OCI-LY1 (cell line): ENCODE measurements around the gene BABAM2.

Experiments used
- H2AFZ ChIP-seq: fragments of 200-600 bp; sonication (generic), shearing (Covaris generic); 2 replicates; pipeline ENCODE4 v1.6.0; 2014; ENCODE audit warnings: antibody characterized with exemption, mild to moderate bottlenecking, low read length
- H3F3A ChIP-seq: fragments of 200-600 bp; sonication (generic), shearing (Covaris generic); 2 replicates; pipeline ENCODE4 v1.6.0; 2014; ENCODE audit warnings: mild to moderate bottlenecking, antibody characterized with exemption, low read length, moderate library complexity; ENCODE audit not compliant: insufficient read depth
- H3K27ac ChIP-seq: fragments of 200-600 bp; sonication (generic); 2 replicates; pipeline ENCODE4 v1.5.1; 2014; ENCODE audit warnings: low read length, mixed run types, mild to moderate bottlenecking, low read depth; ENCODE audit not compliant: poor library complexity, severe bottlenecking
- H3K27me3 ChIP-seq: fragments of 200-600 bp; sonication (generic); 2 replicates; pipeline ENCODE4 v1.6.0; 2014; ENCODE audit warnings: antibody characterized with exemption, mild to moderate bottlenecking, low read length, moderate library complexity; ENCODE audit not compliant: insufficient read depth
- H3K36me3 ChIP-seq: fragments of 200-600 bp; sonication (generic); 2 replicates; pipeline ENCODE4 v1.6.1; 2014; ENCODE audit warnings: mild to moderate bottlenecking, antibody characterized with exemption, low read length, moderate library complexity, mixed read lengths; ENCODE audit not compliant: insufficient read depth
- H3K4me1 ChIP-seq: fragments of 200-600 bp; sonication (generic); 2 replicates; pipeline ENCODE4 v1.5.1; 2014; ENCODE audit warnings: mild to moderate bottlenecking, low read length, moderate library complexity; ENCODE audit not compliant: insufficient read depth, severe bottlenecking
- H3K4me2 ChIP-seq: fragments of 200-600 bp; sonication (generic), shearing (Covaris generic); 2 replicates; pipeline ENCODE4 v1.6.1; 2014; ENCODE audit warnings: low read length
- H3K4me3 ChIP-seq: fragments of 200-600 bp; sonication (generic); 2 replicates; pipeline ENCODE4 v1.5.1; 2014; ENCODE audit warnings: low read length, low read depth, mild to moderate bottlenecking, mixed read lengths; ENCODE audit not compliant: poor library complexity, severe bottlenecking
- H3K79me2 ChIP-seq: fragments of 200-600 bp; shearing (Covaris generic); 2 replicates; pipeline ENCODE4 v1.6.1; 2016; ENCODE audit warnings: mixed run types, low read length, mixed read lengths; ENCODE audit not compliant: insufficient read depth
- H3K9ac ChIP-seq: fragments of 200-600 bp; sonication (generic), shearing (Covaris generic); 2 replicates; pipeline ENCODE4 v1.6.1; 2014; ENCODE audit warnings: mild to moderate bottlenecking, low read length, mixed read lengths
- H3K9me2 ChIP-seq: fragments of 200-600 bp; sonication (generic), shearing (Covaris generic); 2 replicates; pipeline ENCODE4 v1.6.1; 2014; ENCODE audit warnings: low read depth, mild to moderate bottlenecking, low read length, mixed read lengths
- H3K9me3 ChIP-seq: fragments of 200-600 bp; shearing (Covaris generic); 2 replicates; pipeline ENCODE4 v1.6.1; 2014; ENCODE audit warnings: low read length, mixed read lengths
- H4K20me1 ChIP-seq: fragments of 200-600 bp; sonication (generic), shearing (Covaris generic); 2 replicates; pipeline ENCODE4 v1.6.0; 2016; ENCODE audit warnings: mild to moderate bottlenecking, low read length; ENCODE audit not compliant: insufficient read depth
- EZH2 ChIP-seq: fragments of 200-600 bp; sonication (generic), shearing (Covaris generic); IDR thresholded peaks from 2 replicates; pipeline ENCODE4 v1.8.0; 2017; ENCODE audit warnings: borderline replicate concordance, mixed run types, mild to moderate bottlenecking, antibody characterized with exemption, low read length, moderate library complexity, mixed read lengths
- TF ChIP-seq, protein P1 (sequence below): fragments of 200-600 bp; sonication (generic), shearing (Covaris generic); IDR thresholded peaks from 2 replicates; pipeline ENCODE4 v1.5.1; 2017; ENCODE audit warnings: mild to moderate bottlenecking, antibody characterized with exemption, low read length, moderate library complexity, mixed read lengths

BABAM2 gene

DNA sequence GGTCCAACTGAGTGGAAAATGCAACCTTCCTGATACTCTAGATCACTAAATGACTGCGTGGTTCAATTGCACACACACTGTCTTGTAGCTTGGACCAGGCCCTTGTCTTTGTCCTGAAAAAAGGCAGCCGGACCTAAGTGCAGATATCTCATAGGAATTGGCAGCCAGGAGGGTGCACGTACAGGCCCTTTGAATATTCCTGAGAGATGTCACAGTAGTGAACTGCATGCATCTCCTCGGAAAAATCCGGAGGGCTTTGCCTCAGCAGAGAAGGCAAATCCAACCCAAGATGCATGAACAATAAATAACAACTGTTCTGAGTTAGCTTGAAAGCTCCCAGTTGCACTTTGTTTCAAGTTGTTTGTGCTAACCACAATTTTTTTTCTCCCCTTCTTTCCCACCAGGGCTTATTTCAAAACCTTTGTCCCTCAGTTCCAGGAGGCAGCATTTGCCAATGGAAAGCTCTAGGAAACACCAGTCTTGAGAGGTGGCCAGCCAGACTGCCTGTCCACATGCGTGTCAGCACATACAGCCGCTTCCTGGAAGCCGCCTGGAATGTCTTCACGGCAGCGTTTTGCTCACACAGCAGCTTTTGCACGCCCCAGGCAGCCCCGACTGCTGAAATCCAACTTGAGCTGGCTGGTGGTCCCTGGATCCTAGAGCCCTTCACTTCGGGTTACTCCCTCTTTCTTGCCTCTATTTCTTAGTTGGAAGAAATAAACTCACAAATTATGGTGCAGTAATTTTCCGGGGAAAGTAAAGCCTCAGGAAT lies 447.7 kb downstream of the BABAM2 start:
- H3K4me1 ChIP-seq, result no peaks in the 10 kb centered on the region
- H3K9me2 ChIP-seq, result no peaks in the 10 kb centered on the region
- H3K27me3 ChIP-seq, result no peaks in the 10 kb centered on the region
- H3F3A ChIP-seq, result no peaks in the 10 kb centered on the region
- TF ChIP-seq EZH2, result no peak
- TF ChIP-seq, protein P1, sequence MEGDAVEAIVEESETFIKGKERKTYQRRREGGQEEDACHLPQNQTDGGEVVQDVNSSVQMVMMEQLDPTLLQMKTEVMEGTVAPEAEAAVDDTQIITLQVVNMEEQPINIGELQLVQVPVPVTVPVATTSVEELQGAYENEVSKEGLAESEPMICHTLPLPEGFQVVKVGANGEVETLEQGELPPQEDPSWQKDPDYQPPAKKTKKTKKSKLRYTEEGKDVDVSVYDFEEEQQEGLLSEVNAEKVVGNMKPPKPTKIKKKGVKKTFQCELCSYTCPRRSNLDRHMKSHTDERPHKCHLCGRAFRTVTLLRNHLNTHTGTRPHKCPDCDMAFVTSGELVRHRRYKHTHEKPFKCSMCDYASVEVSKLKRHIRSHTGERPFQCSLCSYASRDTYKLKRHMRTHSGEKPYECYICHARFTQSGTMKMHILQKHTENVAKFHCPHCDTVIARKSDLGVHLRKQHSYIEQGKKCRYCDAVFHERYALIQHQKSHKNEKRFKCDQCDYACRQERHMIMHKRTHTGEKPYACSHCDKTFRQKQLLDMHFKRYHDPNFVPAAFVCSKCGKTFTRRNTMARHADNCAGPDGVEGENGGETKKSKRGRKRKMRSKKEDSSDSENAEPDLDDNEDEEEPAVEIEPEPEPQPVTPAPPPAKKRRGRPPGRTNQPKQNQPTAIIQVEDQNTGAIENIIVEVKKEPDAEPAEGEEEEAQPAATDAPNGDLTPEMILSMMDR, result no peak
- H3K9me3 ChIP-seq, result no peaks in the 10 kb centered on the region
- H3K27ac ChIP-seq, result no peak overlapping the region
- no peak overlapping the region for H3K9ac ChIP-seq
- no peak overlapping the region for H3K4me3 ChIP-seq
- H3K4me2 ChIP-seq, result no peak overlapping the region
- no peaks in the 10 kb centered on the region for H3K36me3 ChIP-seq
- H3K79me2 ChIP-seq, result no peaks in the 10 kb centered on the region
- no peak overlapping the region for H2AFZ ChIP-seq
- H4K20me1 ChIP-seq, result no peaks in the 10 kb centered on the region

DNA sequence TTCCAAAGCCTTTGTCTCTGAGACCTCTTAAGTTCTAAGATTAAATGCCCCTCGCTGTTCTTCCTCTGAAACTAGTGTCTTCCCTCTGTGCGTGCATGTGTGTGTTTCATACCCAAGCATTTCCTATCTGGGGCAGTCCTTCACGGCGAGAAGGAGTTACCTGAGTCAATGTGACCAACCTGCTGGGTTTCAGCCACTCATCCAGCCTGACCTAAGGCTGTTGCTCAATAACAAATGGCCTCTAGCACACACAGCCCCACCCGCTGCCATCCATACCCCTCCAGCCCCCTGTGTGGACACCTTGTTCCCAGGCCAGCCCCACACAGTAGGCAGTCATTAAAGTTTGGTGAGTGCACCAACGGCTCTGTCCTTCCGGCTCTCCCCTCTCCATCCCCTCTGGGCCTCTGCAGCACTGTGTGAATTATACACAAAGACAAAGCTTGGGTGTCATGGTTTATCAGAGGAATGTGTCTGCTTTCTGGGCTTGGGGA lies 448.3 kb downstream of the BABAM2 start:
- no peak overlapping the region for H3K27ac ChIP-seq
- H3F3A ChIP-seq, result no peaks in the 10 kb centered on the region
- H3K4me2 ChIP-seq, result no peak overlapping the region
- no peaks in the 10 kb centered on the region for H3K9me3 ChIP-seq
- TF ChIP-seq, protein P1, result no peak
- no peak for TF ChIP-seq EZH2
- H3K4me1 ChIP-seq, result no peaks in the 10 kb centered on the region
- no peak overlapping the region for H3K4me3 ChIP-seq
- no peaks in the 10 kb centered on the region for H3K9me2 ChIP-seq
- H3K79me2 ChIP-seq, result no peaks in the 10 kb centered on the region
- no peaks in the 10 kb centered on the region for H3K36me3 ChIP-seq
- no peak overlapping the region for H3K9ac ChIP-seq
- no peaks in the 10 kb centered on the region for H3K27me3 ChIP-seq
- H2AFZ ChIP-seq, result no peak overlapping the region
- H4K20me1 ChIP-seq, result no peaks in the 10 kb centered on the region

- no peak overlapping the region for H3K27ac ChIP-seq
- H3K4me1 ChIP-seq, result no peaks in the 10 kb centered on the region
- no peaks in the 10 kb centered on the region for H3K79me2 ChIP-seq
- H4K20me1 ChIP-seq, result no peaks in the 10 kb centered on the region
- no peaks in the 10 kb centered on the region for H3K36me3 ChIP-seq
- no peak overlapping the region for H3K9ac ChIP-seq
- no peak overlapping the region for H3K4me3 ChIP-seq
- H3K27me3 ChIP-seq, result no peaks in the 10 kb centered on the region
- no peaks in the 10 kb centered on the region for H3K9me2 ChIP-seq
- no peak overlapping the region for H3K4me2 ChIP-seq
- H2AFZ ChIP-seq, result no peak overlapping the region
- H3F3A ChIP-seq, result no peaks in the 10 kb centered on the region
- no peak for TF ChIP-seq EZH2
- TF ChIP-seq, protein P1, result no peak
- H3K9me3 ChIP-seq, result no peaks in the 10 kb centered on the region
Observed at GRCh38 chr2:28339516-28340175, 449.1 kb downstream of the BABAM2 start.
